Hepatocyte (in vitro differentiated cells): ENCODE data around the gene SCYGR5.

Experiments
- CTCF ChIP-seq: fragments of 200-600 bp; sonication (generic); IDR thresholded peaks from 2 replicates; pipeline ENCODE4 v1.5.1; 2016; ENCODE audit warnings: antibody characterized with exemption, mild to moderate bottlenecking; ENCODE audit not compliant: poor library complexity
- EZH2 ChIP-seq: fragments of 200-600 bp; sonication (generic); IDR thresholded peaks from 2 replicates; pipeline ENCODE4 v1.6.1; 2016; ENCODE audit warnings: antibody characterized with exemption, mild to moderate bottlenecking, borderline replicate concordance
- EZH2phosphoT487 ChIP-seq: fragments of 200-600 bp; sonication (generic); IDR thresholded peaks from one replicate; pipeline ENCODE4 v1.6.1; 2018; ENCODE audit warnings: antibody characterized with exemption, mild to moderate bottlenecking, low read depth, moderate library complexity; ENCODE audit not compliant: unreplicated experiment, severe bottlenecking

DNA sequence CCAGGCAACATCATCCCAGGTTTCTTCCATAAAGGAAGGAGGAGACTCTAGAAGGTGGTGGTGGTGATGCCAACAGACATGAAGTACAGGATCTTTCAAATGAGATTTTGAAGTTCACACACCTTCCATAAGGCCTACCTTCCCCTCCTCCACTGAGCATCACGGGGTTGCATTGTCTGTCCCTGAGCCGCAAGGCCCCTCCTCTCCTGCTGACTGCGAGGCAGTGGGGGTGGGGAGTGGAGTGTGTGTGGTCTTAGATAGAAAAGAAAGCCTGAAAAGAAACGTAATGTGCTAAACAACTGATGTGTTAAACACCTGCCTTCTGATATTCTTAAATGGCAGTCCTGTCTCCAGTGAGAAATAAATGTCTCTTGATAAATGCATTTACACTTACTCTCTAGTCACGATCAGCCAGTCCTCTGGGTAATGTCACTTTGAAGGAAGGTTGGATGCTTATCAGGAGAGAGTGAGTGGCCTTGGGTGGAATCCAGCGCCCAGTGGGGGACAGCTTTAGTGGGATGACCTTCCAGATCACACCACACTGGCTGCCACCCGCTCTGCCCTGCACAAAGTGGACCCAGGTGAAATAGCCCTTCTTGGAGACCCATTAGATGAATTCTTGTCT, 5.5 kb upstream of the SCYGR5 start:
- TF ChIP-seq CTCF (no peak), EZH2 (no peak), EZH2phosphoT487 (no peak)
